Panc1 (cell line): Measurements from ENCODE around the gene MPO. TPM values are rescaled to one million over a fixed set of nuclear protein-coding genes. Genes with fewer than 3 reads are reported as not detected.

Experiments
- ATAC-seq: fragments of 200-7000 bp; cut with Tn5 transposase; 2 replicates; pipeline ENCODE4 v1.9.1; 2020; ENCODE audit warnings: mild to moderate bottlenecking, moderate library complexity
- BruUV-seq: library from RNA; stranded (reverse); fragments of 400-500 nt; replicated peaks from 2 replicates; lab custom pipeline; 2021; lab: Mats Ljungman, UMichigan
- CTCF ChIA-PET: fragments of 300-600 bp; sonication (Branson Sonifier 250); formaldehyde crosslinking; loops from one replicate; lab custom pipeline; 2022; ENCODE audit warnings: antibody characterized with exemption; lab: Charles Lee
- POLR2A ChIA-PET: fragments of 300-600 bp; sonication (Branson Sonifier 250); formaldehyde crosslinking; loops from one replicate; lab custom pipeline; 2022; ENCODE audit warnings: antibody characterized with exemption; lab: Charles Lee
- DNase-seq: peaks from one replicate; pipeline ENCODE4 v3.0.0-alpha.2; 2010; ENCODE audit warnings: low read depth, low spot score
- H3K27ac ChIP-seq: 2 replicates; pipeline ENCODE4 v1.5.1; 2011; ENCODE audit warnings: mild to moderate bottlenecking, low read length, inconsistent platforms
- H3K27me3 ChIP-seq: fragments of 200-500 bp; sonication (Bioruptor generic); 2 replicates; pipeline ENCODE4 v1.6.0; 2014; ENCODE audit warnings: low read length, inconsistent platforms; ENCODE audit not compliant: control insufficient read depth, insufficient read depth
- H3K36me3 ChIP-seq: fragments of 200-500 bp; sonication (Bioruptor generic); 2 replicates; pipeline ENCODE4 v1.5.1; 2014; ENCODE audit warnings: inconsistent platforms, mild to moderate bottlenecking, low read length, moderate library complexity; ENCODE audit not compliant: control insufficient read depth, insufficient read depth
- H3K4me1 ChIP-seq: 2 replicates; pipeline ENCODE4 v1.5.1; 2011; ENCODE audit warnings: inconsistent platforms, mild to moderate bottlenecking, low read length, moderate library complexity; ENCODE audit not compliant: control insufficient read depth, insufficient read depth
- H3K4me3 ChIP-seq, 2 experiments: 2 replicates each; pipeline ENCODE4 v1.5.1; 2011 to 2012; ENCODE audit warnings: low read depth in 2 of 2, low read length in 2 of 2, mild to moderate bottlenecking in 2 of 2, inconsistent platforms in 1 of 2, moderate library complexity in 1 of 2
- H3K9me3 ChIP-seq: fragments of 200-500 bp; sonication (Bioruptor generic); 2 replicates; pipeline ENCODE4 v1.5.1; 2014; ENCODE audit warnings: low read depth, mild to moderate bottlenecking, inconsistent platforms, low read length, moderate library complexity; ENCODE audit not compliant: control insufficient read depth, insufficient read depth
- CTCF ChIP-seq: fragments of 450-650 bp; IDR thresholded peaks from 2 replicates; pipeline ENCODE4 v1.5.1; 2017; ENCODE audit warnings: mild to moderate bottlenecking
- POLR2AphosphoS5 ChIP-seq: IDR thresholded peaks from 2 replicates; pipeline ENCODE4 v1.6.1; 2012; ENCODE audit warnings: mild to moderate bottlenecking, low read depth, low read length, moderate library complexity
- REST ChIP-seq, 2 experiments: IDR thresholded peaks; 2 replicates each; pipeline ENCODE4 v1.6.1; 2011 to 2012; ENCODE audit warnings: low read depth in 2 of 2, control low read depth in 1 of 2, low read length in 1 of 2, mild to moderate bottlenecking in 1 of 2, moderate library complexity in 1 of 2; ENCODE audit not compliant: insufficient read depth in 1 of 2
- SIN3A ChIP-seq: IDR thresholded peaks from 2 replicates; pipeline ENCODE4 v1.6.1; 2012; ENCODE audit warnings: low read depth, mild to moderate bottlenecking, low read length, moderate library complexity, borderline replicate concordance; ENCODE audit not compliant: insufficient read depth
- TCF7L2 ChIP-seq: IDR thresholded peaks from 2 replicates; pipeline ENCODE4 v1.6.1; 2011; ENCODE audit warnings: mild to moderate bottlenecking, low read depth, low read length, inconsistent platforms
- in situ Hi-C: cut with HindIII; loops from 2 replicates; pipeline ENCODE4 v1.10.0; 2016; ENCODE audit warnings: low sequenced_read_pairs, low pct_unique_long_range_greater_than_20kb
- intact Hi-C: fragments of 100-400 bp; cut with micrococcal nuclease; formaldehyde crosslinking; loops from one replicate; pipeline ENCODE4 v1.10.0; 2022; ENCODE audit not compliant: unreplicated experiment
- total RNA-seq: library from RNA; stranded (reverse); gene quantifications from one replicate; pipeline ENCODE4 v1.2.1, GENCODE V29; 2021; ENCODE audit not compliant: unreplicated experiment

MPO gene
- total RNA-seq, 1 experiment from 2014 or later: not detected

- Histone ChIP-seq H3K9me3 (no peaks in the 10 kb centered on the region), H3K4me3 (no peak overlapping the region), H3K27ac (no peak overlapping the region), H3K27me3 (no peaks in the 10 kb centered on the region), H3K36me3 (no peaks in the 10 kb centered on the region), H3K4me1 (no peaks in the 10 kb centered on the region)
- ChIA-PET CTCF (no interaction called here), POLR2A (no interaction called here)
- DNase-seq: no peak
- in situ Hi-C loops: no loop called here
- BruUV-seq: no TSS peak
- TF ChIP-seq CTCF (no peak; the same call in 1 of the 2 replicates), REST (IDR thresholded peaks at IDR 0.05; ENCODE audit: insufficient read depth in 1 of 2, low read depth in 2 of 2, low read length in 1 of 2) (no peak), SIN3A (no peak), POLR2AphosphoS5 (no peak)
- no peak for ATAC-seq
- intact Hi-C loops: no loop called here
Observed at GRCh38 chr17:58312829-58313228, 32.1 kb upstream of the MPO start.

- CTCF ChIA-PET: no interaction called here
Observed at GRCh38 chr17:58312021-58312630, 31.4 kb upstream of the MPO start.

More at GRCh38 chr17:58312021-58312630, 31.4 kb upstream of the MPO start:
- no peak overlapping the region for H3K27ac ChIP-seq
- TF ChIP-seq REST (IDR thresholded peaks at IDR 0.05; ENCODE audit: insufficient read depth in 1 of 2, low read depth in 2 of 2, low read length in 1 of 2) (no peak), POLR2AphosphoS5 (no peak), TCF7L2 (no peak), SIN3A (no peak), CTCF (no peak)
- no peaks in the 10 kb centered on the region for H3K36me3 ChIP-seq
- no peaks in the 10 kb centered on the region for H3K4me1 ChIP-seq
- DNase-seq (no peak), ATAC-seq (no peak)
- no peaks in the 10 kb centered on the region for H3K9me3 ChIP-seq
- H3K4me3 ChIP-seq: no peak overlapping the region
- POLR2A ChIA-PET: no interaction called here
- BruUV-seq: no TSS peak
- intact Hi-C loops (no loop called here), in situ Hi-C loops (no loop called here)
- H3K27me3 ChIP-seq: no peaks in the 10 kb centered on the region
